Esophagus muscularis mucosa (tissue), 4 donors: ENCODE data around the gene SHMT2. TPM values are rescaled to one million over a fixed set of nuclear protein-coding genes. Genes with fewer than 3 reads are reported as not detected.
A peak's percentile ranks its signal among the peaks of the same experiment; 100 is the strongest.

ENCODE experiments used
- DNase-seq: peaks from one replicate; pipeline ENCODE4 v3.0.0-alpha.2; 2017; ENCODE audit errors: extremely low spot score
- H3K27ac ChIP-seq, 4 donors: fragments of 200-600 bp; sonication (generic); replicated peaks in 1 of 4; 1 replicate in 3 of 4; 2 replicates in 1 of 4; pipeline ENCODE4 v1.5.1; 2016 to 2019; ENCODE audit warnings: mild to moderate bottlenecking in 1 of 4
- H3K27me3 ChIP-seq, 4 donors: fragments of 200-600 bp; sonication (generic); one replicate each; pipeline versions ENCODE4 v1.5.1 to v1.6.0; 2016 to 2019
- H3K36me3 ChIP-seq, 4 donors: fragments of 200-600 bp; sonication (generic); one replicate each; pipeline ENCODE4 v1.5.1; 2016 to 2019
- H3K4me1 ChIP-seq, 4 donors: fragments of 200-600 bp; sonication (generic); one replicate each; pipeline ENCODE4 v1.5.1; 2016 to 2019
- H3K4me3 ChIP-seq, 4 donors: fragments of 200-600 bp; sonication (generic); 1 replicate in 2 of 4; 2 replicates in 2 of 4; pipeline ENCODE4 v1.5.1; 2016 to 2019; ENCODE audit warnings: mild to moderate bottlenecking in 4 of 4, moderate library complexity in 1 of 4
- H3K9me3 ChIP-seq, 4 donors: fragments of 200-600 bp; sonication (generic); 1 replicate in 3 of 4; 2 replicates in 1 of 4; pipeline ENCODE4 v1.5.1; 2016 to 2019
- EP300 ChIP-seq: sonication (generic); formaldehyde crosslinking; IDR thresholded peaks from one replicate; pipeline ENCODE4 v1.6.1; 2017; ENCODE audit warnings: antibody characterized with exemption
- POLR2A ChIP-seq: fragments of 450-650 bp; IDR thresholded peaks from one replicate; pipeline ENCODE4 v1.6.1; 2017; ENCODE audit warnings: antibody characterized with exemption, moderate library complexity, mild to moderate bottlenecking, low read depth
- POLR2AphosphoS5 ChIP-seq, 2 donors: sonication (generic); formaldehyde crosslinking; IDR thresholded peaks; one replicate each; pipeline ENCODE4 v1.6.1; 2017; ENCODE audit warnings: antibody characterized with exemption in 2 of 2
- WGBS: methylation state at CpG from one replicate; pipeline ENCODE4 v1.1.5; 2018; 5-methylcytosine and 5-hydroxymethylcytosine counted together
- intact Hi-C: fragments of 100-400 bp; cut with DNase I; formaldehyde crosslinking; loops from one replicate; pipeline ENCODE4 v1.15.1; 2023
- total RNA-seq, 4 donors: library from RNA; depleted of rRNA; stranded (reverse); fragments of >200 nt; gene quantifications; one replicate each; pipeline versions ENCODE4 v1.1.0 to v1.2.1, GENCODE V29; 2016
- TF ChIP-seq, protein P1 (sequence below), 3 experiments: fragments of 200-600 bp in 2 of 3; fragments of 450-650 bp in 1 of 3; sonication (generic) in 2 of 3; IDR thresholded peaks; one replicate each; pipeline ENCODE4 v1.5.1; 2017 to 2019; ENCODE audit warnings: antibody characterized with exemption in 3 of 3, mild to moderate bottlenecking in 2 of 3, moderate library complexity in 1 of 3

SHMT2 gene
- total RNA-seq, 4 donors from 2014 or later, result 22.8 to 60.4 (median 34.6) TPM

DNA sequence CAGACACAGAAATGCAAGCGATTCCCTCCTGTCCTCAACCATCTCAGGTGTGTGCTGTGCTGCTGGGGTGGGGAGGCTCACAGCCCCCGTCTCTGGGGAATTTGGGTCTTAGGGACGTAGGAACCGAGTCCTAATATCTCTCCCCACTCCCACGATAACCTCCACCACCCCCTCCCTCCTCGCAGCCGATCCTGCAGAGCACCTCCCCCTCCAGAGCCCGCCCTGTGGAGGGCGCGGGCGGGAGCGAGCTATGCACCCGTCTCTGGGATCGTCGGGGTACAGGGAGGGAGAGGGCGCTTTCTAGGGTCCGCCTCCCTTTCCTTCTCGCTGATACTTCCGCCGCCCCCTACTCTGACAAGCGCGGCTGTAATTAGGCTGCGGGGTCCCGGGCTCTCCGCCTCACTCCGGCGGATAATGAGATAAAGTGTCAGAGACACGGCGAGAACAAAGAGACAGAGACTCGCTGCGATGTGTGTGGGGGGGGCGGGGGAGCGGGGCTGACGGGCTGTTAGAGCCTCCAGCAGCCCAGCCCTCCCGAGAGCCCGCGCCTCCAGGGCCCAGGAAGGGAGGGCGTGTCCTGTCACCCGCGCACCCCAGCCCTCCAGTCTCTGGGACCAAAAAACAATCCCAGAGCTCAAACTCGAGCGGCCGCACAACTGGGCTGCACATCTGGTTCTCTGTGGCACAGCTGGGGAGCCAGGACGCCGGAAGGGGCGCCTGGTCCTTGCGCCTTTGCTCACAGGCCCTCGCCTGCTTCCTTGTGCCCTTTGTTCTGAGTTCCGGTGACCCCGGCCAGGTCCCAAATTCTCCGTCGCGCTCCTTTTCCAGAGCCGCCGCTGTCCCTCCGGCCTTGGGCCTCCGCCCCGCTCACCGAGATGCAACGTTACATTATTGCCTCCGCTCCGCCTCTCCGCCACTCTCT, 8.7 kb downstream of the SHMT2 start:
- Histone ChIP-seq H3K36me3 (peaks cover 15 to 21% (median 18%) of the 10 kb centered on the region in 4 donors), H3K9me3 (no peaks in the 10 kb centered on the region), H3K27me3 (peaks cover 12 to 86% (median 51%) of the 10 kb centered on the region in 4 donors), H3K4me3 (peak overlapping the region; percentile 58 to 59 (median 59)), H3K27ac (no peak overlapping the region), H3K4me1 (peaks cover 50 to 70% (median 63%) of the 10 kb centered on the region in 4 donors)
- no peak for TF ChIP-seq EP300
- WGBS, result 7% methylated on average over 59 of the region's 63 CpGs
- intact Hi-C loops, result no loop called here
- no peak for DNase-seq

DNA sequence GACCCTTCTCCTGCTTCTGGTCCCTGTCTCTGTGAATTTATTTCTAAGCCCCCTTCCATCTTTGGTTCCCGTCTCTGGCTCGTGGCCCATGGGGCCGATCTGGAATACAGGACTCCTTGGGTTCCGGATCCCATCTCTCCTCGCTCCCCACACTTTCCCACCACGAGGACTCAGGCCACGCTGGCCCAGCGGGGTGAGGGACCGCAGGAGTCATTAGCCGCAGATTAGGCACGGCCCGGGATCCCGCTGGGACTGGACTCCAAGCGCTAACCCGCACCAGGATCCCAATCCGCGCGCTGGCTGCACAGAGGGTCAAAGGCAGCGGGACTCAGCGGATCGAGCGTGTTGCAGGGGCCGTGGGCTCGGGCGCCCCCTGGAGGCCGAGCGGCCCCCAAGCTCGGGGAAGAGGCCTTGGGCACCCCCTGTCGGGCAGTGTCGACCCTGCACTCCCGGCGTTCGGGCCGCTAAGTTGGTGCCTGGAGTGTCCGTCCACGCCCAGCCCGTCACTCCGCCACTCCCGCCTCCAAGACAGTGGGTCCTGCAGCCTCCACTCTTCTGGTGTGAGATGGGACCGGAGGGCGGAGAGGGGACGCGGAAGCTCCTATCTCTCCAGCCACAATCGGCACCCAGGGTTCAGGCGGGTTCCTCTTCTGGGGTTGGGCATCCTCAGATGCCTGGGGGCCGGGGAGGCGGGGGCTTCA, 9.5 kb downstream of the SHMT2 start:
- Histone ChIP-seq H3K4me1 (peaks cover 58 to 78% (median 71%) of the 10 kb centered on the region in 4 donors), H3K36me3 (peaks cover 7 to 13% (median 10%) of the 10 kb centered on the region in 4 donors), H3K27ac (no peak overlapping the region), H3K4me3 (peak overlapping the region; percentile 58 to 59 (median 59)), H3K9me3 (no peaks in the 10 kb centered on the region), H3K27me3 (peaks cover 15 to 95% (median 57%) of the 10 kb centered on the region in 4 donors)
- WGBS, result 9% methylated on average over 9 of the region's 47 CpGs
- TF ChIP-seq POLR2A, result no peak
- TF ChIP-seq EP300, result no peak
- TF ChIP-seq POLR2AphosphoS5 (IDR thresholded peaks at IDR 0.05), result peak in 1 of 2 donors; percentile 77
- TF ChIP-seq, protein P1, sequence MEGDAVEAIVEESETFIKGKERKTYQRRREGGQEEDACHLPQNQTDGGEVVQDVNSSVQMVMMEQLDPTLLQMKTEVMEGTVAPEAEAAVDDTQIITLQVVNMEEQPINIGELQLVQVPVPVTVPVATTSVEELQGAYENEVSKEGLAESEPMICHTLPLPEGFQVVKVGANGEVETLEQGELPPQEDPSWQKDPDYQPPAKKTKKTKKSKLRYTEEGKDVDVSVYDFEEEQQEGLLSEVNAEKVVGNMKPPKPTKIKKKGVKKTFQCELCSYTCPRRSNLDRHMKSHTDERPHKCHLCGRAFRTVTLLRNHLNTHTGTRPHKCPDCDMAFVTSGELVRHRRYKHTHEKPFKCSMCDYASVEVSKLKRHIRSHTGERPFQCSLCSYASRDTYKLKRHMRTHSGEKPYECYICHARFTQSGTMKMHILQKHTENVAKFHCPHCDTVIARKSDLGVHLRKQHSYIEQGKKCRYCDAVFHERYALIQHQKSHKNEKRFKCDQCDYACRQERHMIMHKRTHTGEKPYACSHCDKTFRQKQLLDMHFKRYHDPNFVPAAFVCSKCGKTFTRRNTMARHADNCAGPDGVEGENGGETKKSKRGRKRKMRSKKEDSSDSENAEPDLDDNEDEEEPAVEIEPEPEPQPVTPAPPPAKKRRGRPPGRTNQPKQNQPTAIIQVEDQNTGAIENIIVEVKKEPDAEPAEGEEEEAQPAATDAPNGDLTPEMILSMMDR (IDR thresholded peaks at IDR 0.05), result peak in 2 of 3 experiments; percentile 100
- intact Hi-C loops, result loop anchor here (1.0 kb wide), 1 partner anchor 24 kb away; no protein-coding TSS in a partner anchor
- DNase-seq, result peak; percentile 96

DNA sequence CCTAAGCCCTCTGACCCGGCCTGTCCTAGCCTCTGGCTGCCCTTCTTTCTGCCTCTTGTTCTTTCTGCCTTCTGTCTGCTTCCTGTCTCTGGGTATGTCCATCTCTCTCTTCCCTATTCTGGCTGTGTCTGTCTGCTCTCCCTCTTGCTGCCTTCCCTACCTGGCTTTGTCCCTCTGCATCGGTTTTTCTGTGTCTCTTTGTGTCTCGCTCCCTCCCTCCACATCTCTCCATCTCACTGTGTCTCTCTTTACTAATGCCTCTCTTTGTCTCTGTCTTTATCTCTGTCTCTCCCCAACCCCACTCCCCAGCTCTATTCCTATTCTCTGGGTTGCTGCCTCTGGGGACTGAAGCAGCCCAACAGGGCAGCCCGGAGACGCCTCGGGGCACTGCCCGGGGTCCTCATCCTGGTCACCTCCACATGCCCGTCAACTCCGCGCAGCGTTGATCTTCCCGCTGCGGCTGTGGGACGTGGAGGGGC, 10.1 kb downstream of the SHMT2 start:
- Histone ChIP-seq H3K27me3 (peaks cover 15 to 100% (median 59%) of the 10 kb centered on the region in 4 donors), H3K4me1 (peaks cover 58 to 83% (median 72%) of the 10 kb centered on the region in 4 donors), H3K36me3 (peaks cover under 1 to 7% (median 4%) of the 10 kb centered on the region in 4 donors), H3K27ac (peak overlapping the region in 1 of 4 donors; percentile 36), H3K4me3 (peak overlapping the region; percentile 58 to 59 (median 59)), H3K9me3 (no peaks in the 10 kb centered on the region)
- no peak for DNase-seq
- 2% methylated on average over 14 of the region's 14 CpGs for WGBS
- TF ChIP-seq, protein P1 (IDR thresholded peaks at IDR 0.05), result no peak
- TF ChIP-seq EP300, result no peak
- no peak for TF ChIP-seq POLR2AphosphoS5 (IDR thresholded peaks at IDR 0.05)
- no peak for TF ChIP-seq POLR2A
- intact Hi-C loops, result loop anchor here (1.0 kb wide), 1 partner anchor 24 kb away; no protein-coding TSS in a partner anchor

DNA sequence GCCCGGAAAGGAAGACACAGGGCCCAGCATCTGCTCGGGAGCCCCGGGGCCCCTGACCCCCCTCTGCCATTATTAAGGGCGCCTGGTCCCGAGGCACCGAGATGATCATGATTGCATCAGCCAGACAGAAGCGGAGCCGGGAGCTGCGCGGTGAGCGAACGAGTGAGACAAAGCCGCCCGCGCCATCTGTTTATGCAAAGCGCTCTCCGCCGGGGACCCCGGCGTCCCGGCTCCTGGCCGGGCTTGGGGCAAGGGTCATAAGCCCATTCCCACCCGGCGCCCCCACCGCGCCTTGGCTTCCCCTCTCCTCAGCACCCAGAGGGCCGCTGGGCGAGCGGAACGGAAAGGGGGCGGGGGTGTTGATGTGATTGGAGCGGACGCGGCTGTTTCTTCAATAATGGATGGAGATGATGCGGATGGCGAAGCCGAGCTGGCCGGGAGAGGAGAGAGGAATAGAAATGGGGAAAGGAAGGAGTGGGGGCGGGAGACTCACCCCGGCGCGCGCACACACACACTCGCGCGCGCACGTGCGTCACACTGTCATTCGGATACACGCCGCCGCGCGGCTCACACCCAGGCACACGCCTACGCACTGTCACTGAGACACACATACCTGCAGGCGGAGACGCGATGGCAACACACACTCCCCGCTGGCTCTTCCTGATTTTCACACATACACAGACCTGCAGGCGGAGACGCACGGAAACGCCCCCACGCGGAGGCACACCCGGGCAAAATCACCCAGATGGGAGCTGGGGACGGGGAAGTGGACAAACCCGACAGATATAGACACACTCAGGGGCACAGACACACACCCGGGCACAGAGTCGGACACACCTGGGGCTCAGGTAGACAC, 10.8 kb downstream of the SHMT2 start:
- WGBS, result 1% methylated on average over 56 of the region's 72 CpGs
- no peaks in the 10 kb centered on the region for H3K9me3 ChIP-seq
- intact Hi-C loops, result no loop called here
- DNase-seq, result no peak
- peaks cover 0 to under 1% (median 0%) of the 10 kb centered on the region in 4 donors for H3K36me3 ChIP-seq
- H3K27ac ChIP-seq, result peak overlapping the region in 1 of 4 donors; percentile 36
- H3K4me3 ChIP-seq, result peak overlapping the region; percentile 58 to 59 (median 59)
- TF ChIP-seq POLR2AphosphoS5 (IDR thresholded peaks at IDR 0.05) (peak in 1 of 2 donors; percentile 5), POLR2A (no peak), EP300 (no peak)
- TF ChIP-seq, protein P1 (IDR thresholded peaks at IDR 0.05), result no peak
- H3K27me3 ChIP-seq, result peaks cover 15 to 100% (median 59%) of the 10 kb centered on the region in 4 donors
- H3K4me1 ChIP-seq, result peaks cover 58 to 83% (median 72%) of the 10 kb centered on the region in 4 donors
